Endodermal cell (in vitro differentiated cells): ENCODE results near the gene PER2. TPM values are rescaled to one million over a fixed set of nuclear protein-coding genes. Genes with fewer than 3 reads are reported as not detected.

Source experiments
- DNase-seq: peaks from one replicate; pipeline ENCODE4 v3.0.0-alpha.2; 2017
- H3K27ac ChIP-seq: 2 replicates; pipeline ENCODE4 v1.5.1; 2013; ENCODE audit warnings: mild to moderate bottlenecking, low read depth, low read length, moderate library complexity
- H3K27me3 ChIP-seq: 2 replicates; pipeline ENCODE4 v1.6.1; 2013; ENCODE audit warnings: mild to moderate bottlenecking, low read length, moderate library complexity; ENCODE audit not compliant: insufficient read depth, control insufficient read depth, poor library complexity, severe bottlenecking
- H3K36me3 ChIP-seq: 2 replicates; pipeline ENCODE4 v1.7.0; 2013; ENCODE audit warnings: mild to moderate bottlenecking, low read length, moderate library complexity; ENCODE audit not compliant: control insufficient read depth, insufficient read depth
- H3K4me1 ChIP-seq: one replicate; pipeline ENCODE4 v1.7.0; 2013; ENCODE audit warnings: low read length; ENCODE audit not compliant: control insufficient read depth, insufficient read depth
- H3K4me3 ChIP-seq: 2 replicates; pipeline ENCODE4 v1.5.1; 2013; ENCODE audit warnings: mild to moderate bottlenecking, low read length, moderate library complexity
- H3K9ac ChIP-seq: 2 replicates; pipeline ENCODE4 v1.6.1; 2013; ENCODE audit warnings: mild to moderate bottlenecking, low read length, moderate library complexity; ENCODE audit not compliant: poor library complexity, severe bottlenecking; ENCODE audit errors: extremely low read depth
- H3K9me3 ChIP-seq: 2 replicates; pipeline ENCODE4 v1.6.1; 2013; ENCODE audit warnings: mild to moderate bottlenecking, low read length, moderate library complexity; ENCODE audit not compliant: control insufficient read depth
- H3K27ac Mint-ChIP-seq: 2 replicates; pipeline ENCODE4 v1.8.0; 2020; ENCODE audit warnings: mixed read lengths
- H3K27me3 Mint-ChIP-seq: 2 replicates; pipeline ENCODE4 v1.8.0; 2021; ENCODE audit warnings: mild to moderate bottlenecking, mixed read lengths; ENCODE audit not compliant: insufficient read depth
- H3K36me3 Mint-ChIP-seq: 2 replicates; pipeline ENCODE4 v1.8.0; 2020; ENCODE audit warnings: low read depth, mixed read lengths
- H3K4me1 Mint-ChIP-seq: 2 replicates; pipeline ENCODE4 v1.8.0; 2020; ENCODE audit warnings: mixed read lengths
- H3K4me3 Mint-ChIP-seq: 2 replicates; pipeline ENCODE4 v1.8.0; 2020; ENCODE audit warnings: mild to moderate bottlenecking, moderate library complexity, mixed read lengths
- H3K9me3 Mint-ChIP-seq: 2 replicates; pipeline ENCODE4 v1.8.0; 2020; ENCODE audit warnings: mild to moderate bottlenecking, mixed read lengths
- CTCF ChIP-seq: fragments of 200-600 bp; sonication (generic); conservative IDR thresholded peaks from 2 replicates; pipeline ENCODE4 v1.5.0; 2021; ENCODE audit warnings: antibody characterized with exemption, mild to moderate bottlenecking
- WGBS, 2 experiments: methylation state at CpG; one replicate each; pipeline versions ENCODE4 v1.1.5 to v1.1.7; 2013; ENCODE audit warnings: missing lambda C conversion rate in 2 of 2, mixed read lengths in 1 of 2; ENCODE audit not compliant: insufficient coverage in 1 of 2, insufficient read length in 1 of 2; 5-methylcytosine and 5-hydroxymethylcytosine counted together
- total RNA-seq, 2 donors: library from RNA; stranded (reverse); fragmentation: NEBNext Ultra II Directional in 1 of 2; extraction: Animal tissue kit (Norgen Biotek cat#: 25700) in 1 of 2; gene quantifications; 2 replicates in 1 of 2; 3 replicates in 1 of 2; pipeline ENCODE4 v1.2.1, GENCODE V29; 2021

PER2 gene
- total RNA-seq, 2 donors from 2014 or later, result 9.7 to 13.5 TPM

GRCh38 chr2:238251331-238251730, 37.1 kb downstream of the PER2 start:
- no peak for TF ChIP-seq CTCF
- Histone ChIP-seq H3K36me3 (peaks cover 58% of the 10 kb centered on the region), H3K4me1 (no peaks in the 10 kb centered on the region), H3K9ac (no peak overlapping the region), H3K9me3 (no peaks in the 10 kb centered on the region), H3K27me3 (no peaks in the 10 kb centered on the region), H3K27ac (no peak overlapping the region), H3K4me3 (no peak overlapping the region)
- H3K36me3 Mint-ChIP-seq, result peaks cover 49% of the 10 kb centered on the region
- H3K4me1 Mint-ChIP-seq, result no peaks in the 10 kb centered on the region
- no peaks in the 10 kb centered on the region for H3K9me3 Mint-ChIP-seq
- 89 to 97% methylated on average over 6 to 12 of the region's 12 CpGs for WGBS, 2 experiments
- DNase-seq, result no peak
- no peaks in the 10 kb centered on the region for H3K27me3 Mint-ChIP-seq
- no peak overlapping the region for H3K4me3 Mint-ChIP-seq
- no peak overlapping the region for H3K27ac Mint-ChIP-seq

- Mint-ChIP-seq H3K4me1 (no peaks in the 10 kb centered on the region), H3K36me3 (peaks cover 50% of the 10 kb centered on the region), H3K9me3 (no peaks in the 10 kb centered on the region), H3K4me3 (no peak overlapping the region), H3K27ac (no peak overlapping the region), H3K27me3 (no peaks in the 10 kb centered on the region)
- no peak overlapping the region for H3K9ac ChIP-seq
- no peak for TF ChIP-seq CTCF
- 94 to 100% methylated on average over 7 of the region's 7 CpGs for WGBS, 2 experiments
- DNase-seq, result no peak
- H3K27me3 ChIP-seq, result no peaks in the 10 kb centered on the region
- no peak overlapping the region for H3K4me3 ChIP-seq
- H3K27ac ChIP-seq, result no peak overlapping the region
- H3K36me3 ChIP-seq, result peaks cover 54% of the 10 kb centered on the region
- H3K4me1 ChIP-seq, result no peaks in the 10 kb centered on the region
- no peaks in the 10 kb centered on the region for H3K9me3 ChIP-seq
Observed at GRCh38 chr2:238250896-238251295, 37.5 kb downstream of the PER2 start.

- Histone ChIP-seq H3K27me3 (no peaks in the 10 kb centered on the region), H3K9ac (no peak overlapping the region), H3K4me3 (no peak overlapping the region), H3K9me3 (no peaks in the 10 kb centered on the region), H3K36me3 (peaks cover 52% of the 10 kb centered on the region), H3K27ac (no peak overlapping the region), H3K4me1 (no peaks in the 10 kb centered on the region)
- no peaks in the 10 kb centered on the region for H3K9me3 Mint-ChIP-seq
- H3K4me1 Mint-ChIP-seq, result no peaks in the 10 kb centered on the region
- H3K27ac Mint-ChIP-seq, result no peak overlapping the region
- no peak for DNase-seq
- H3K4me3 Mint-ChIP-seq, result no peak overlapping the region
- WGBS, 2 experiments, result 86 to 90% methylated on average over 8 to 10 of the region's 10 CpGs
- no peak for TF ChIP-seq CTCF
- H3K36me3 Mint-ChIP-seq, result peaks cover 54% of the 10 kb centered on the region
- no peaks in the 10 kb centered on the region for H3K27me3 Mint-ChIP-seq
Observed at GRCh38 chr2:238247841-238248453, 40.5 kb downstream of the PER2 start.
